Right renal pelvis (tissue), 4 donors: ENCODE measurements around the gene BCL2L2. TPM values are rescaled to one million over a fixed set of nuclear protein-coding genes. Genes with fewer than 3 reads are reported as not detected.
A peak's percentile ranks its signal among the peaks of the same experiment; 100 is the strongest.
"Not testable (repeated sequence)": the region's sequence is repeated elsewhere in the genome, so short reads cannot be mapped to it uniquely, and the experiment has no call there.

ENCODE experiments used
- DNase-seq, 4 donors: peaks; one replicate each; pipeline ENCODE4 v3.0.0-alpha.2; 2013; ENCODE audit warnings: low read depth in 4 of 4, low spot score in 3 of 4, missing footprints in 1 of 4
- polyA plus RNA-seq, 4 donors: library from polyadenylated mRNA; unstranded; fragments of 120-200 nt; gene quantifications; one replicate each; pipeline ENCODE4 v1.2.1, GENCODE V29; 2013; ENCODE audit not compliant: insufficient read length in 4 of 4

BCL2L2 gene
- polyA plus RNA-seq, 4 donors = 40.1 to 43.1 (median 40.9) TPM

DNA sequence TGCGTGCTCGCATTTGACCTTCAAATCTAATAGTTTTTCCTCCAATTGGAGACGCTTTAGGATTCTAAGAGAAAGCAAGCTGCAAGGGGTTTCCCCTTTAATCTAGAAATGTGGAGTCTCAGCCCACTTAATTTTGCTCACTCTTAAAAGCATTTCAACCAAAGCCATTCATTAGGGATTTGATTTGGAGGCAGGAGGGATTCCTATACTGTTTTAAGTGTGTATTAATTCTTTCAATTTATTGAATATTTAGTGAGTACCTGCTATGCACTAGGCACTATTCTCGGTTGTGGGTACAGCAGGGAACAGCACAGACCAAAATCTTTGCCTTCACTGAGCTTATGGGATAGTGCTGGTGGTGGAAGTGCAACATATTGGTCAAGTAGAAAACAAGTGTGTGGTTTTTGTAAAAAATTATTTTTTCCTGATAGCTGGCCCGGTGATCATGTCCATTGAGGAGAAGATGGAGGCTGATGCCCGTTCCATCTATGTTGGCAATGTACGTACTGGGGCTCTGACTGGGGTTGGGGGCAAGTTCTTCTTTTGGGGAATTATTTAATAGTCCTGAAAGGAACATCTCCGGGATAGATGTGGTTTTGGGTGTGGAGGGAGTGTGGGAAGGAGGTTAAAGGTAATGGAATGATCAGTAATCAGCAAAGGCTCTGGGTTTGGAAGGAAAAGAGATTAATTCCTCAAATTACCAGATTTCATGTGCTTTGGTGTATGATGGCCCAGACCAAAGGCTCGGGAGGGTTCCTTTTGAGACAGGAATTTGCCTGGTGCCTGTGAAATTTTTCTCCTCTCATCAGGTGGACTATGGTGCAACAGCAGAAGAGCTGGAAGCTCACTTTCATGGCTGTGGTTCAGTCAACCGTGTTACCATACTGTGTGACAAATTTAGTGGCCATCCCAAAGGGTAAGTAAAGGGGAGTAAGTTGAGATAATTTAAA, 16.2 kb downstream of the BCL2L2 start:
- no peak for DNase-seq

DNA sequence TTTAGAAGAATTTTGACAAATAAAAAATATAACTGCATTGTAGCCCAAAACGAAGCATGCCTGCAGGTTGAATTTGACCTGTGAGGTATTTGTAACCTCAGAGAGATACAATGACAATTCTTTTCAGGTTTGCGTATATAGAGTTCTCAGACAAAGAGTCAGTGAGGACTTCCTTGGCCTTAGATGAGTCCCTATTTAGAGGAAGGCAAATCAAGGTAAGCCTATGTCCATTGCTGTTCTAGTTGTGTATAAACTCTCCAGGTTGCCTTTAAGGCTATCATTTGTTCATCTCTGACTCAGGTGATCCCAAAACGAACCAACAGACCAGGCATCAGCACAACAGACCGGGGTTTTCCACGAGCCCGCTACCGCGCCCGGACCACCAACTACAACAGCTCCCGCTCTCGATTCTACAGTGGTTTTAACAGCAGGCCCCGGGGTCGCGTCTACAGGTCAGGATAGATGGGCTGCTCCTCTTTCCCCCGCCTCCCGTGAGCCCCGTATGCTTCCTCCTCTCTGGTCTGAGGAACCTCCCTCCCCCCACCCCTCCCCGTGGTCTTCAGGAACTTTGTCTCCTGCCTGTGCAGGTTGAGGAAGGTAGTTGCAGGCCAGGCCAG, 17.3 kb downstream of the BCL2L2 start:
- DNase-seq = no peak

DNA sequence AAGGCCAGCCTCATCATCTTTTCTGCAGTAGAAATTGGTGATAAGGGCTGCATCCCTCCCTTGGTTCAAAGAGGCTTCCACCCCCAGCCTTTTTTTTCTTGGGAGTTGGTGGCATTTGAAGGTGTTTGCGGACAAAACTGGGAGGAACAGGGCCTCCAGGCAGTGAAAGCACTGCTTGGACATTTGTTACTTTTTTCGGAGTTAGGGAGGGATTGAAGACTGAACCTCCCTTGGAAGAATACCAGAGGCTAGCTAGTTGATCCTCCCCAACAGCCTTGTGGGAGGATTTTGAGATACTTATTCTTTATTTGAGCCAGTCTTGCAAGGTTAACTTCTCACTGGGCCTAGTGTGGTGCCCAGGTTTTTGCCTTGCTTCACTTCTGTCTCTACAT, 17.8 kb downstream of the BCL2L2 start:
- no peak for DNase-seq

DNA sequence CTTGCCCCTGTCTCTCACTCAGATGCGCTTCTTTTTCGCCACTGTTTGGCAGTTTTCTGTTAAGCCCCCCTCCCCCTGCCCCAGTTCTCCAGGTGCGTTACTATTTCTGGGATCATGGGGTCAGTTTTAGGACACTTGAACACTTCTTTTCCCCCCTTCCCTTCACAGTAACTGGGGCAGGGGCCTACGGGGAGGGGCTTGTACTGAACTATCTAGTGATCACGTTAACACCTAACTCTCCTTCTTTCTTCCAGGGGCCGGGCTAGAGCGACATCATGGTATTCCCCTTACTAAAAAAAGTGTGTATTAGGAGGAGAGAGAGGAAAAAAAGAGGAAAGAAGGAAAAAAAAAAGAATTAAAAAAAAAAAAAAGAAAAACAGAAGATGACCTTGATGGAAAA, 18.4 kb downstream of the BCL2L2 start:
- no peak for DNase-seq

DNA sequence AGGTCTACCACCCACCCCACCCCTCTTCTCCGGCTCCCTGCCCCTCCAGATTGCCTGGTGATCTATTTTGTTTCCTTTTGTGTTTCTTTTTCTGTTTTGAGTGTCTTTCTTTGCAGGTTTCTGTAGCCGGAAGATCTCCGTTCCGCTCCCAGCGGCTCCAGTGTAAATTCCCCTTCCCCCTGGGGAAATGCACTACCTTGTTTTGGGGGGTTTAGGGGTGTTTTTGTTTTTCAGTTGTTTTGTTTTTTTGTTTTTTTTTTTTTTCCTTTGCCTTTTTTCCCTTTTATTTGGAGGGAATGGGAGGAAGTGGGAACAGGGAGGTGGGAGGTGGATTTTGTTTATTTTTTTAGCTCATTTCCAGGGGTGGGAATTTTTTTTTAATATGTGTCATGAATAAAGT, 19.1 kb downstream of the BCL2L2 start:
- not testable (repeated sequence) for DNase-seq

DNA sequence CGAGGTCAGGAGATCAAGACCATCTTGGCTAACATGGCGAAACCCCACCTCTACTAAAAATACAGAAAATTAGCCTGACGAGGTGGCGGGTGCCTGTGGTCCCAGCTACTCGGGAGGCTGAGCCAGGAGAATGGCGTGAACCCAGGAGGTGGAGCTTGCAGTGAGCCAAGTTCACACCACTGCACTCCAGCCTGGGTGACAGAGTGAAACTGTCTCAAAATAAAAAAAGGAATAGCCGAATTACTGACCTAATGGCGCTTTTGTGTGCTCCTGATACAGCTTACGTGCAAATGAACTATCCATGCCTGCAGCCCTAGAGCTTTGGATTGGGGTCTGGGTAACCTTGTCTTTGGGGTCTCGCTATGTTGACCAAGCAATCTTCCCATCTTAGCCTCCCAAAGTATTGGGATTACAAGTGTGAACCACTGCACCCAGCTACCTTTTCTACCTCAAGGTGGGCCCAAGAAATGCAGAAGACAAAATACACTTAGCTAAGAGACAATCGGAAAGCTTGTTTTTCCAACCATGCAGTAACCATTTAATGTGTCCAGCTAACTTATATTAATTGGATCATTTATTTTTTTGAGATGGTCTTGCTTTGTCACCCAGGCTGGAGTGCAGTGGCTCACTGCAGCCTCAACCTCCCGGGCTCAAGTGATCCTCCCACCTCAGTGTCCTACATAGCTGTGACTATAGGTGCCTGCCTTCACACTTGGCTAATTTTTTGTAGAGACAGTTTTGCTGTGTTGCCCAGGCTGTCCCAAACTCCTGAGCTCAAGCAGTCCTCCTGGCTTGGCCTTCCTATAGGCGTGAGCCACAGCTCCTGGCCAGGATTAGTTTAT, 20.1 kb downstream of the BCL2L2 start:
- DNase-seq = no peak

DNA sequence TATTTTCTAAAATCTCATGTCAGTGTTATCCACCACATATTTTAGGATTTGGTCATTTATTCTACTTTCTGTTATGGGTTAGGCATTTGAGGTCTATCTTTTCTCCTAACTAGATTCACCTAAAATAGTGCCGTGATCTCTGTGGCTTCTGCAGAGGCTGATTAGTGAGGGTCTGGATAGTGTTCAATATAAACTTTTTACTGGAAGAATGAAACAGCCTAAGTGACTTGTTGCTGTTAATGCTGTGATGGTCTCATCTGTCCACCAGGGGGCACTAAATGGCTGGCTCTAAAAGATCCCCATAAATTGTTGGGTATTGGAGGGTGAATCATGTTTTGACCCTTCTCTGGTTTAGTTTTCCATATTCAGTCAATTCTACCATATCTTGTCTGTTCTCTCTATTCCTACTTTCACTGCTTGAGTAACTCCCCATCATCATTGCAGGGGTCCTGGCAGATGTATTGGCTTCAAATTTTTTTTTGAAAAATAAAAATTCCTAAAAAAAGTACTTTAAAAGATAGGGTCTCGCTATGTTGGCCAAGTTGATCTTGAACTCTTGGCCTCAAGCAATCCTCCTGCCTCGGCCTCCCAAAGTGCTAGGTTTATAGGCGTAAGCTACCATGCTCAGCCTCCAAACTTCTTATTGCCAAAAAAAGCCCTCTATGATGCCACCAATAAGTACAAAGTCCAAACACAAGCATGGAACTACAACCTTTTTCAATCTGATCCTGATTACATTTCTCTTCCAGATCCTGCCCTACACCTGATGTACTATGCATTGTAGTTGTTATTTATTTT, 21.5 kb downstream of the BCL2L2 start:
- peak in 3 of 4 donors; percentile 60 to 73 (median 69) for DNase-seq

DNA sequence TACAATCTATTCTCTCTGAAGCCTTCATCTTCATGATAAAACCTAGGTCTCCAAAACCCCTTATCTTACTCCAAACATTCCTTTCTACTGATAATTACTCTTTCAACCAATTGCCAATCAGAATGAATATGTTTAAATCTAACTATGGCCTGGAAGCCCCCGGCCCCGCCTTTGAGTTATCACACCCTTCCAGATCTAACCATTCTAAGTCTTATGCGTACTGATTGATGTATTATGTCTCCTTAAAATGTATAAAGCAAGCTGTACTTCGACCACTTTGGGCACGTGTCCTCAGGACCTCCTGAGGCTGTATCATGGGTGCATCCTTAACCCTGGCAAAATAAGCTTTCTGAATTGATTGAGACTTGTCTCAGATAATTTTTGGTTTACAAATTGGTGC, 29.0 kb downstream of the BCL2L2 start:
- no peak for DNase-seq

DNA sequence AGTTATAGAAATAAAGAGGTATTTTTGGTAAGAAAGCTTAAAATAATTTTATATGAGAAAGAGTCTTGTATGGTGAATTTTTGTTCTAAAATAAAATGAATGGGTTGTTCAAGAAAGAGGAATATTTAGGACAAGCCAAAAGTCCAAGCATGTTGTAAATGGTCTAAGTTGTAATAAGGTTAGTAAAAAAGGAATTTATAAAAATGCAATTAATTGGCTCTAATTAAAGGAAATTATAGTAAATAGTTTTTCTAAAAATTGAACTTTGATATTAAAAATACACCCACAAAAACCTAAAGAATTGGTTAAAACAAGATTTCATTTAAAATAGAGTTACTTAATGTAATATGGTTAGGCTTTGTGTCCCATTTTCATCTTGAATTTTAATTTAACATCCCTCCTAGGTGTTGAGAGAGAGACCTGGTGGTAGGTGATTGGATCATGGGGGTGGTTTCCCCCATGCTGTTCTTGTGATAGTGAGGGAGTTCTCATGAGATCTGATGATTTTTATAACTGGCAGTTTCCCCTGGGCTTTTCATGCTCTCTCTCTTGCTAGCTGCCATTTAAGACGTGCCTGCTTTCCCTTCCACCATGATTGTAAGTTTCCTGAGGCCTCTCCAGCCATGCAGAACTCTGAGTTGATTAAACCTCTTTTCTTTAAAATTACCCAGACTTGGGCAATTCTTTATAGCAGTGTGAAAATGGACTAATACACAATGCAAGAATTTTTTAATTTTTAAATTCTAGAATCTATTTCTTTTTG, 33.1 kb downstream of the BCL2L2 start:
- no peak for DNase-seq

DNA sequence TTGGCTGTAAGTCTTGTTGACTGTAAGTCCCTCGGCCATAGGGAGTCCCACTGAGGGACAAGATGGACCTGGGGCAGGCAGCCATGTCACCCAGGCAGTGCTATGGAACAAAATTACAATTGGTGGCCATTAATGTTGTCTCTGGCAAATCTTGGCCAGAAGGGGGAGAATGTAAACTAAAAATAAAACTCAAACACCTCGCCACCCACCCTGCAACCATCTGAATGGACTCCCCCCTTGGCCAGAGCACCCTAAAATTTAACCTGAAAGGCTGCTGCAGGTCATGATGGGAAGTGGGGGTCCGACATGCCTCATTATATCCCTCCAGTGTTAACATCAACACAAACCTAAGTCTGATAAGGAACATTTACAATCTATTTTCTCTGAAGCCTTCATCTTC, 37.8 kb downstream of the BCL2L2 start:
- no peak for DNase-seq

DNA sequence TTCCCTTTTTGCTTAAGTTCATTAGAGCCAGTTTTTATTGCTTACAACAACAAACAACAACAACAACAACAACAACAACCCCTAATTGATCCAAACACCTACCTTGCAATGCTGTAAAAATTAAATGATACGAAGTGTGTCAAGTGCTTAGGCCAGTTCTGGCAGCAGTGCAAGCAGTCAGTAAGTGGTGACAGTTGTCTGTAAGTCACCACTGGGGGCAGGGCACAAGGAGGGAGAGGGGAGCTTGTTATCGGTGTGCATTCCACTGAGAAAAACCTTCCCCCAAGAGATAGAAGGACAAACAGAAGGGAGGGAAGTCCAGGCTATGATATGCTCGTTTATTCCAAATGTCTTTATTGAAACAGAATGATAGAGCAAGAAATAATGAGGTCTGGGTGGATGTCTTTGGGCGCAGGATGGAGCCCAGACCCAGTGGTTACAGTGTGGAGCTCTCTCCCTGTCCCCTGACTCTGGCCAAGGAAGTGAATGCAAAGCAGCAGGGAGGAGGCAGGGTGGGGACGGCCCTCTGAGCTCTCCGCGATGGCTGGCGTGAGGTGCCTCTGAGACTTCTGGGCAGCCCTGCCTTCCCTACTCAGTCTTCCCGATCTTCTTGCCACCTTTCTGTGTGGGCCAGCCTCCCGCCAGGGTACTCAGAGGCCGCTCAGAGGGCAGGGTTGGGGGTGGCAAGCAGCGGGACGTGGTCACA, 39.5 kb downstream of the BCL2L2 start:
- no peak for DNase-seq

DNA sequence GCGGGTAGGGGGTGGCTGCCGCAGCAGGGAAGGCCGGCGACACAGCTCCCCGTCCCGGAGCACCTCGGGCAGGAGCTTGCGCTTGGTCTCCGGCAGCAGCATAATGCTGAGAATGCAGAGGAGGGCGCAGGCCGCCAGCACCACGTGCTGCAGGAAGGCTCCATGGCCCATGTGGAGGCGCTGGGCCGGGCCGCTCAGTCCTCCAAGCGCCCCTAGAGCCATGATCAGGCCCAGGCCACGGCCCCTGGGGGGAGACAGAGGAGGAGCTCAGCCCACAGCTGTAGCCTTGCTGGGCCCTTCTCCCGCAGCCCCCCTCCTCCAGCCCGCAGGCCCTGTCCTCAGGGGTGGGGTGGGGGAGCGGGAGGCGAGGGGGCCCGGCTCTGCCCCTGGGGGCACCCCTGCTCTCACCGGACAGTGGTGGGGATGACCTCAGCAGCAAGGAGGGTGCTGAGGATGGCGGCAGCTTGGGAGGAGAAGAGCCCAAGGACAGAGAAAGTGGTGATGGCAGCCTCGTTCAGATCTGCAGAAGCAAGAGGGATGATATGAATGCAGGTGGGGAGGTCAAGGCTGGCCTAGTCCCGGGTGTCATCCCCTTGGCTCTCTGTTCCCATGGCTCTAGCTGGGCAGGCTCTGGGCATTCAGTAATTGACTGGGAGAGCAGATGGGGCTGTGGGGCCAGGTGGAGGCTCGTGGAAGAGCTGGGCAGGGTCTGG, 40.2 kb downstream of the BCL2L2 start:
- DNase-seq = no peak

DNA sequence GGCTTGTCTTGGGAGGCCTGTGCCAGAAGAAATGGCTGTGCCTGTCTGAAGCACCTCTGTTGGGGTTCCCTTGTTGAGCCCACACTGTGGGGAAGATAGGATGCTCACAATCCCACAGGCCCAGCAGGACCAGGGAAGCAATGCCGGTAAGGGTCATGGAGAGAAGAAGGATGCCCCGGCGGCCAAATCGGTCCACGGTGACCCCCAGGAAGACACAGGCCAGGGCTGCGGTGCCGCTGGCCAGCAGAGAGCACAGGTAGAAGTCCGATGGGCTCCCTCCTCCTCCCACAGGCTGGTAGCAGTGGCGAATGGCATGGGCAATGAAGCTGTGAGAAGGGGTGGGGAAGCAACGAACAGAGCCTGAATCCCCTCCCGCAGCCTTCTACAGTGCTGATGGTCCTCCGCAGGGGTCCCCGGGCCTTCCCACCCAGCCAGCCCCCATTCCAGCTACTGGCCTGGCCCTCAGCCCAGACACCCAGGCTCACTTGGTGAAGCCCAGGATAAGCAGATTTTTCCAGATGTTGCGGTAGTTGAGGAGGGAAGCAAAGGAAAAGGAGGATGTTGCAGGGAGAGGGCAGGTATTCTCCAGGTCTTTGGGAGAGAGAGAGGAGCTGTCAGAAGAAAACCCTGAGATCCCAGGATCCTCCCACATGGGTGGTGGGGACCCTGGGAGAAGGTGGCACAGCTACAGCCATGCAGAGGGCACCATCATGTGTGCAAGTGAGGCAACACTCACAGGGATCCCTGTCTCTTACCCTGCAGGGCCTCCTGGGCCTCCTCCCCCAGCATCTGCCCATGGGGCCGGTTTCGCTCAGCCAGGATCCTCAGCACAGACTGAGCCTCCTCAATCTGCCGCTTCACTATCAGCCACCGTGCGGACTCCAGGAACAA, 41.0 kb downstream of the BCL2L2 start:
- no peak for DNase-seq

DNA sequence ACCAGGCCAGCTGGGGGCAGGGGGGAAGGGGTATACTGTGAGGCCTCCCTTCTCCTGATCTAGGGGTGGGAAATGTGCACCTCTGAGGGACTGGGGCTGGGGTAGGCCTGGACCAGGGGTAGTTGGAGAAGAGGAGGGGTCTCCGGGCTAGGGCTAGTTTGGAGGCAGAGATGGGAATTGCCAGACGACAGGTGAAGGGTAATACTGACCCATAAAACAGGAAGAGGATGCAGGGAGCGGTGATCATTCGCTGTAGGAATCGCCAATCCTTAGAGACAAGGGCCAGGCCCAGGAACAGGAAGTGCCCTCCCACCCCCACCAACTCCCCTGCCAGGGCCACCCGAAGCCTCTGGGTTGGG, 41.6 kb downstream of the BCL2L2 start:
- no peak for DNase-seq

DNA sequence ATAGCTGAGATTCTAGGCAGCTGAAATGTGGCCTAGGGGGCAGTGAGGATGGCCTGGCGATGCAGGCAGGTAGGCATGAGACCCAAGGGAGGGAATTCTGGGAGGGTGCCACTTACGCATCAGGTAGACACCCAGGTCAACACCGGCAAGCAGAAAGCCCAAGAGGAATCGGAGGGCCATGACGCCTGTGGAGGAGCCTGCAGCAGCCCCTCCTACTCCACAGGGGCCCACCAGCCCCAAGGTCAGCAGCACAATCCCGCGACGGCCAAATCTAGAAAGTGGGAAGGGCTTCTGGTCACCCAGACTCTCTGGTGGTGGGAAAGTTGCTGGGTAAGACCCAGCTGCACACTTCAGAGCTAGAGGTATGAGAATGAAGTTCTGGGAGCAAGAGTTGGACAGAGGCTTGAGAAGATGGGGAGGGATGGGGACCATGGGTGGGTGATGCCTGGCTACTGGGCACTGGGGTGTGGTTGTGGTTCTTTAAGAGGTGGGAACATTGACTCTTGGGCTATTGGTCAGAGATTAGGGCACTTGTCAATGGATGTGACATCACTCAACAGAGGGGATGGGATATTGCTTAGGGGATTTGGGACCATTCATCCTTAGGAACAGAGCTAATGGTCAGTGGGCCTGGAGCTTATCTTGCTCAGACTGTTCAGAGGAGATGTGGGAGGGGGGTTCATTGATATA, 42.7 kb downstream of the BCL2L2 start:
- no peak for DNase-seq

DNA sequence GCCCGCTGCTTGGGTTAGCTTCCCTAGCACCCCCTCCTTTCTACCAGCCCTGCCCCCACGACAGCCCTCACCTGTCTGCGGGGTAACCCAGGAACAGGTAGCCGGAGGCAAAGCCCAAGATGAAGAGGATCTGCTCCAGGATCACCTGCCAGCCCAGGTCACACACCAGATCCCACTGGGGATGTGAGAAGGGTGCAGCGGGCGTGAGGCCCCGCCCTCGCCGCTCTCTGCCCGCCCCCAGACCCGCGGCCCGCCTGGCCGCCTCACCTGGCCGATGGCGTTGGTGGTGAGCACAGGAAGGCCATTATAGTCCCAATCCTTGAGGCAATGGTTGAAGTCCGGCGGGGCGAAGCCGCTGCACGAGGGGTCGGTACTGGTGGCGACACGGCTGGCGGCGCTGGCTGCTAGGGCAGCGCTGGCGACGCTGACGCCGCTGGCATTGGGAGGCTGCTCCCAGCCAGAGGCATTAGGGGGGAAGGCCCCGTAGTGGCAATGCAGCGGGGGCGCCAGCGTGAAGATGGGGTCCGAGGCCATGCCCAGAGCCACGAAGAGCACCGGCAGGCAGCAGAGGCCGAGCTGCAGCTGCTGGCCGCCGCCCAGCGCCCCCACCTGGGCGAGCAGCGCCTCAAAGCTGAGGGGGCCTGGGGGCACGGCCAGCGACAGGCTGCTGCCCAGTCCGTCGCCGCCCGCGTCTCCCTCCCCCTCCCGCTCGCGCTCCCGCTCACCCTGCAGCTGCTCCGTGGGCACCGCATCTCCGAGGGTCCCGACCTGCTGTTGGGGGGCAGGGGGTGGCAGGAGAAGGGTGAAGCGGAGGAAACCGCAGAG, 45.3 kb downstream of the BCL2L2 start:
- DNase-seq = no peak
